Gastrocnemius medialis (tissue), 4 donors: Measurements from ENCODE around the gene ORM1.

Experiments
- CTCF ChIP-seq, 5 experiments: fragments of 450-650 bp in 3 of 5; fragments of 200-600 bp in 2 of 5; sonication (generic) in 2 of 5; IDR thresholded peaks in 4 of 5; conservative IDR thresholded peaks in 1 of 5; 1 replicate in 4 of 5; 2 replicates in 1 of 5; pipeline ENCODE4 v1.5.1; 2016 to 2019; ENCODE audit warnings: antibody characterized with exemption in 5 of 5, mild to moderate bottlenecking in 3 of 5, moderate library complexity in 3 of 5
- POLR2A ChIP-seq, 2 donors: fragments of 450-650 bp; IDR thresholded peaks; one replicate each; pipeline ENCODE4 v1.6.1; 2017; ENCODE audit warnings: antibody characterized with exemption in 2 of 2, mild to moderate bottlenecking in 2 of 2, moderate library complexity in 2 of 2

DNA sequence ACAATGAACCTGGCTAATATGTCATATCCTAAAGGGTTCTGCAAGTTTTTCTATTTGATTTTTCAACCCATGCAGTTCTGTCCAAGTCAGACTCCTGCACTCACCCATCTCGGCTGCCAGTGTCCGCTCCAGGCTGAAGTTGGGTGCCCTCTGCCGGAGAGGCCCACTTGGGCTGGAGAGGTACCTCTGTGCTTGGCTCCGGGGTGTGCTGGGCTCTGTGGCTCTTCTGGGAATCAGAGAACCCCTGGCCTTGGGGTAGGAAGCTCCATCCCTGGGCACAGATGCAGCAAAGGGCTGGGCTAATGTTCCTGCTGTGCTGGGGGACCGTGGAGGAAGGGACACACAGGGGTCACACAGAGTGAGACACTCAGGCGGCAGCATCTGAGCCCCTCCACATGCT, 32.9 kb downstream of the ORM1 start:
- TF ChIP-seq CTCF (IDR thresholded peaks at IDR 0.05 in 4 of 5, conservative IDR thresholded peaks at IDR 0.05 in 1 of 5) (no peak), POLR2A (IDR thresholded peaks at IDR 0.05) (no peak)
